Muscle layer of duodenum (tissue), 2 donors: ENCODE data around the gene SBF2.
"Not testable (repeated sequence)": the region's sequence is repeated elsewhere in the genome, so short reads cannot be mapped to it uniquely, and the experiment has no call there.

Source experiments
- H3K27ac ChIP-seq: one replicate; pipeline ENCODE4 v1.7.0; 2013; ENCODE audit warnings: mild to moderate bottlenecking, low read length
- H3K27me3 ChIP-seq: one replicate; pipeline ENCODE4 v1.7.0; 2013; ENCODE audit warnings: low read depth, mild to moderate bottlenecking, control low read depth, low read length
- H3K36me3 ChIP-seq, 2 donors: one replicate each; pipeline ENCODE4 v1.7.0; 2013; ENCODE audit warnings: low read length in 2 of 2, control low read depth in 1 of 2, mild to moderate bottlenecking in 1 of 2; ENCODE audit not compliant: insufficient read depth in 2 of 2, control insufficient read depth in 1 of 2
- H3K4me1 ChIP-seq, 2 donors: one replicate each; pipeline ENCODE4 v1.7.0; 2013; ENCODE audit warnings: low read length in 2 of 2, mild to moderate bottlenecking in 2 of 2, control low read depth in 1 of 2, moderate library complexity in 1 of 2; ENCODE audit not compliant: insufficient read depth in 2 of 2, control insufficient read depth in 1 of 2
- H3K4me3 ChIP-seq, 2 donors: one replicate each; pipeline ENCODE4 v1.7.0; 2013; ENCODE audit warnings: low read length in 2 of 2, low read depth in 1 of 2, mild to moderate bottlenecking in 1 of 2
- H3K9me3 ChIP-seq, 2 donors: one replicate each; pipeline ENCODE4 v1.7.0; 2013; ENCODE audit warnings: low read length in 2 of 2, control low read depth in 1 of 2, mild to moderate bottlenecking in 1 of 2; ENCODE audit not compliant: control insufficient read depth in 1 of 2
- donor health status: healthy.

The SBF2 gene

GRCh38 chr11:9922806-9923205, 371.2 kb downstream of the SBF2 start:
- no peaks in the 10 kb centered on the region for H3K9me3 ChIP-seq
- no peak overlapping the region for H3K4me3 ChIP-seq
- no peaks in the 10 kb centered on the region for H3K36me3 ChIP-seq
- H3K27me3 ChIP-seq, result no peaks in the 10 kb centered on the region
- H3K27ac ChIP-seq, result no peak overlapping the region
- H3K4me1 ChIP-seq, result no peaks in the 10 kb centered on the region

GRCh38 chr11:9916480-9916879, 377.5 kb downstream of the SBF2 start:
- Histone ChIP-seq H3K4me3 (no peak overlapping the region), H3K36me3 (no peaks in the 10 kb centered on the region), H3K4me1 (no peaks in the 10 kb centered on the region), H3K9me3 (no peaks in the 10 kb centered on the region), H3K27ac (no peak overlapping the region), H3K27me3 (no peaks in the 10 kb centered on the region)

- Histone ChIP-seq H3K27me3 (no peaks in the 10 kb centered on the region), H3K9me3 (no peaks in the 10 kb centered on the region), H3K36me3 (no peaks in the 10 kb centered on the region), H3K27ac (no peak overlapping the region), H3K4me3 (no peak overlapping the region), H3K4me1 (no peaks in the 10 kb centered on the region)
These were observed 380.0 kb downstream of the SBF2 start for GRCh38 chr11:9914064-9914463.

- no peak overlapping the region for H3K27ac ChIP-seq
- no peak overlapping the region for H3K4me3 ChIP-seq
- H3K27me3 ChIP-seq, result no peaks in the 10 kb centered on the region
These were observed 387.8 kb downstream of the SBF2 start for GRCh38 chr11:9905960-9906791.

GRCh38 chr11:9905501-9905951, 388.5 kb downstream of the SBF2 start:
- no peak overlapping the region for H3K27ac ChIP-seq
- no peaks in the 10 kb centered on the region for H3K9me3 ChIP-seq
- H3K4me3 ChIP-seq, result no peak overlapping the region
- no peaks in the 10 kb centered on the region for H3K27me3 ChIP-seq
- H3K4me1 ChIP-seq, result peaks cover 5 to 10% of the 10 kb centered on the region in 2 donors
- H3K36me3 ChIP-seq, result peaks cover 0 to 5% of the 10 kb centered on the region in 2 donors

More at GRCh38 chr11:9905960-9906791, 387.8 kb downstream of the SBF2 start:
- H3K4me1 ChIP-seq, result peaks cover 5 to 10% of the 10 kb centered on the region in 2 donors
- peaks cover 0 to 5% of the 10 kb centered on the region in 2 donors for H3K36me3 ChIP-seq
- H3K9me3 ChIP-seq, result no peaks in the 10 kb centered on the region

- Histone ChIP-seq H3K36me3 (peaks cover 0 to 5% of the 10 kb centered on the region in 2 donors), H3K27ac (no peak overlapping the region), H3K4me3 (no peak overlapping the region), H3K9me3 (no peaks in the 10 kb centered on the region), H3K4me1 (peaks cover 5 to 10% of the 10 kb centered on the region in 2 donors), H3K27me3 (no peaks in the 10 kb centered on the region)
These were observed 390.4 kb downstream of the SBF2 start for GRCh38 chr11:9903579-9903978.

- Histone ChIP-seq H3K9me3 (no peaks in the 10 kb centered on the region), H3K4me1 (peaks cover 5 to 10% of the 10 kb centered on the region in 2 donors), H3K36me3 (peaks cover 0 to 5% of the 10 kb centered on the region in 2 donors), H3K4me3 (no peak overlapping the region), H3K27me3 (no peaks in the 10 kb centered on the region), H3K27ac (no peak overlapping the region)
These were observed 392.1 kb downstream of the SBF2 start for GRCh38 chr11:9901943-9902342.

GRCh38 chr11:9900253-9900652, 393.8 kb downstream of the SBF2 start:
- not testable (repeated sequence) for H3K27me3 ChIP-seq, H3K9me3 ChIP-seq, H3K4me1 ChIP-seq, H3K27ac ChIP-seq, H3K36me3 ChIP-seq, H3K4me3 ChIP-seq

GRCh38 chr11:9899676-9900075, 394.3 kb downstream of the SBF2 start:
- Histone ChIP-seq H3K27ac (no peak overlapping the region), H3K4me3 (no peak overlapping the region), H3K4me1 (no peaks in the 10 kb centered on the region), H3K9me3 (peaks cover 0 to 7% of the 10 kb centered on the region in 2 donors), H3K36me3 (peaks cover 4 to 12% of the 10 kb centered on the region in 2 donors), H3K27me3 (no peaks in the 10 kb centered on the region)

GRCh38 chr11:9896902-9897301, 397.1 kb downstream of the SBF2 start:
- no peak overlapping the region for H3K4me3 ChIP-seq
- H3K36me3 ChIP-seq, result peaks cover 4 to 16% of the 10 kb centered on the region in 2 donors
- no peak overlapping the region for H3K27ac ChIP-seq
- H3K9me3 ChIP-seq, result peaks cover 0 to 7% of the 10 kb centered on the region in 2 donors
- H3K27me3 ChIP-seq, result no peaks in the 10 kb centered on the region
- no peaks in the 10 kb centered on the region for H3K4me1 ChIP-seq

GRCh38 chr11:9895006-9895405, 399.0 kb downstream of the SBF2 start:
- peaks cover 4 to 16% of the 10 kb centered on the region in 2 donors for H3K36me3 ChIP-seq
- H3K27me3 ChIP-seq, result no peaks in the 10 kb centered on the region
- H3K9me3 ChIP-seq, result peaks cover 0 to 7% of the 10 kb centered on the region in 2 donors
- no peak overlapping the region for H3K27ac ChIP-seq
- no peaks in the 10 kb centered on the region for H3K4me1 ChIP-seq
- no peak overlapping the region for H3K4me3 ChIP-seq
